SK-N-SH treated with all-trans-retinoic acid at 6 μM for 48 hours (cell line): ENCODE data around the gene TTLL13.

Experiments used
- ATAC-seq: fragments of 200-7000 bp; cut with Tn5 transposase; 3 replicates; pipeline ENCODE4 v1.9.1; 2020; ENCODE audit warnings: mild to moderate bottlenecking, moderate library complexity
- ARNTL ChIP-seq: fragments of 450-650 bp; formaldehyde crosslinking; IDR thresholded peaks from 2 replicates; pipeline ENCODE4 v1.5.0; 2020; ENCODE audit warnings: low read depth, mild to moderate bottlenecking, moderate library complexity, borderline replicate concordance
- BACH2 ChIP-seq: fragments of 250-450 bp; sonication (Bioruptor Pico); IDR thresholded peaks from 2 replicates; pipeline ENCODE4 v1.9.0; 2021; ENCODE audit warnings: mild to moderate bottlenecking, borderline replicate concordance
- CREB5 ChIP-seq: fragments of 250-450 bp; sonication (Bioruptor Pico); IDR thresholded peaks from 2 replicates; pipeline ENCODE4 v1.5.1; 2020; ENCODE audit warnings: low read depth, mild to moderate bottlenecking, moderate library complexity
- CSDC2 ChIP-seq: fragments of 250-450 bp; sonication (Bioruptor Pico); IDR thresholded peaks from 2 replicates; pipeline ENCODE4 v1.5.0; 2020; ENCODE audit warnings: mild to moderate bottlenecking, moderate library complexity
- CSRNP3 ChIP-seq: fragments of 250-450 bp; sonication (Bioruptor Pico); IDR thresholded peaks from 2 replicates; pipeline ENCODE4 v1.5.1; 2021; ENCODE audit warnings: mild to moderate bottlenecking, moderate library complexity
- ESRRG ChIP-seq: fragments of 250-450 bp; sonication (Bioruptor Pico); IDR thresholded peaks from 2 replicates; pipeline ENCODE4 v1.6.1; 2021; ENCODE audit warnings: mild to moderate bottlenecking
- GLIS3 ChIP-seq: fragments of 250-450 bp; sonication (Bioruptor Pico); IDR thresholded peaks from 2 replicates; pipeline ENCODE4 v1.5.0; 2020; ENCODE audit warnings: mild to moderate bottlenecking, moderate library complexity
- ISL1 ChIP-seq: fragments of 250-450 bp; sonication (Bioruptor Pico); IDR thresholded peaks from 2 replicates; pipeline ENCODE4 v2.1.2; 2022; ENCODE audit warnings: mild to moderate bottlenecking, moderate library complexity
- OSR1 ChIP-seq: fragments of 250-450 bp; sonication (Bioruptor Pico); IDR thresholded peaks from 2 replicates; pipeline ENCODE4 v1.8.0; 2022; ENCODE audit warnings: moderate library complexity, mild to moderate bottlenecking, inconsistent platforms
- PATZ1 ChIP-seq: fragments of 250-450 bp; sonication (Bioruptor Pico); IDR thresholded peaks from 2 replicates; pipeline ENCODE4 v1.8.0; 2020; ENCODE audit warnings: mild to moderate bottlenecking, moderate library complexity, borderline replicate concordance
- POU6F1 ChIP-seq: fragments of 250-450 bp; sonication (Bioruptor Pico); IDR thresholded peaks from 2 replicates; pipeline ENCODE4 v1.8.0; 2021; ENCODE audit warnings: low read depth, mild to moderate bottlenecking, moderate library complexity, borderline replicate concordance
- PPARA ChIP-seq: fragments of 250-450 bp; sonication (Bioruptor Pico); IDR thresholded peaks from 2 replicates; pipeline ENCODE4 v1.5.0; 2020; ENCODE audit warnings: mild to moderate bottlenecking, borderline replicate concordance
- RARB ChIP-seq: fragments of 250-450 bp; sonication (Bioruptor Pico); IDR thresholded peaks from 2 replicates; pipeline ENCODE4 v1.8.0; 2021; ENCODE audit warnings: mild to moderate bottlenecking, moderate library complexity
- SNAI2 ChIP-seq: fragments of 250-450 bp; sonication (Bioruptor Pico); IDR thresholded peaks from 2 replicates; pipeline ENCODE4 v1.5.0; 2020; ENCODE audit warnings: mild to moderate bottlenecking, moderate library complexity
- TOX ChIP-seq: fragments of 250-450 bp; sonication (Bioruptor Pico); IDR thresholded peaks from 2 replicates; pipeline ENCODE4 v1.8.0; 2021; ENCODE audit warnings: mild to moderate bottlenecking, moderate library complexity, borderline replicate concordance
- TSHZ2 ChIP-seq: fragments of 250-450 bp; sonication (Bioruptor Pico); IDR thresholded peaks from 2 replicates; pipeline ENCODE4 v1.5.0; 2020; ENCODE audit warnings: mild to moderate bottlenecking, moderate library complexity
- ZC3H10 ChIP-seq: fragments of 250-450 bp; sonication (Bioruptor Pico); IDR thresholded peaks from 2 replicates; pipeline ENCODE4 v1.5.1; 2021; ENCODE audit warnings: mild to moderate bottlenecking, moderate library complexity
- ZFP3 ChIP-seq: fragments of 250-450 bp; sonication (Bioruptor Pico); IDR thresholded peaks from 2 replicates; pipeline ENCODE4 v1.5.0; 2020; ENCODE audit warnings: mild to moderate bottlenecking, moderate library complexity
- ZFP30 ChIP-seq: fragments of 450-650 bp; formaldehyde crosslinking; IDR thresholded peaks from 2 replicates; pipeline ENCODE4 v1.5.0; 2022; ENCODE audit warnings: mild to moderate bottlenecking, moderate library complexity
- ZNF70 ChIP-seq: fragments of 450-650 bp; formaldehyde crosslinking; IDR thresholded peaks from 2 replicates; pipeline ENCODE4 v1.5.0; 2020; ENCODE audit warnings: mild to moderate bottlenecking, moderate library complexity
- ZNF8 ChIP-seq: fragments of 450-650 bp; formaldehyde crosslinking; IDR thresholded peaks from 2 replicates; pipeline ENCODE4 v1.5.0; 2020; ENCODE audit warnings: mild to moderate bottlenecking, moderate library complexity

The TTLL13 gene

GRCh38 chr15:90249203-90249863 lies at the start of gene TTLL13:
Gene TTLL13, plus strand, starts transcription at chr15:90249556. Its CDS starts 1,075 bp downstream, at chr15:90250631.
- ATAC-seq, result peak; percentile 97
- no peak for TF ChIP-seq CSDC2
- no peak for TF ChIP-seq TOX (CRISPR knock-in tag)
- no peak for TF ChIP-seq ESRRG (CRISPR knock-in tag)
- no peak for TF ChIP-seq PPARA (CRISPR knock-in tag)
- TF ChIP-seq ZFP3 (CRISPR knock-in tag), result no peak
- no peak for TF ChIP-seq OSR1 (CRISPR knock-in tag)
- no peak for TF ChIP-seq GLIS3 (CRISPR knock-in tag)
- TF ChIP-seq PATZ1 (CRISPR knock-in tag), result no peak
- no peak for TF ChIP-seq ZNF8 (CRISPR knock-in tag)
- no peak for TF ChIP-seq RARB (CRISPR knock-in tag)
- no peak for TF ChIP-seq ZC3H10 (CRISPR knock-in tag)
- no peak for TF ChIP-seq CREB5 (CRISPR knock-in tag)
- no peak for TF ChIP-seq CSRNP3
- no peak for TF ChIP-seq ZFP30 (CRISPR knock-in tag)
- no peak for TF ChIP-seq TSHZ2 (CRISPR knock-in tag)
- no peak for TF ChIP-seq SNAI2 (CRISPR knock-in tag)
- no peak for TF ChIP-seq ARNTL (CRISPR knock-in tag)
- TF ChIP-seq ISL1, result no peak

GRCh38 chr15:90200534-90201129 lies 48.7 kb upstream of the TTLL13 start:
- no peak for TF ChIP-seq RARB (CRISPR knock-in tag)
- TF ChIP-seq CREB5 (CRISPR knock-in tag), result no peak
- TF ChIP-seq TOX (CRISPR knock-in tag), result no peak
- no peak for TF ChIP-seq ZFP30 (CRISPR knock-in tag)
- TF ChIP-seq BACH2 (CRISPR knock-in tag), result no peak
- no peak for TF ChIP-seq POU6F1
- TF ChIP-seq ZNF70 (CRISPR knock-in tag), result no peak
- TF ChIP-seq OSR1 (CRISPR knock-in tag), result no peak
- TF ChIP-seq PATZ1 (CRISPR knock-in tag), result no peak
- no peak for TF ChIP-seq ISL1
- ATAC-seq, result no peak; the same call in 2 of the 3 replicates
